Activated CD8-positive, alpha-beta memory T cell treated with anti-CD3 and anti-CD28 coated beads for 4 hours (primary cell): ENCODE data around the gene LDHAL6B.
A peak's percentile ranks its signal among the peaks of the same experiment; 100 is the strongest.

Experiments used
- DNase-seq, 2 donors: peaks; one replicate each; pipeline ENCODE4 v3.0.0-alpha.2; 2020; ENCODE audit warnings: low read depth in 2 of 2

Gene LDHAL6B

GRCh38 chr15:59251001-59251845, 44.6 kb downstream of the LDHAL6B start:
- no peak for DNase-seq

GRCh38 chr15:59252137-59252536, 45.5 kb downstream of the LDHAL6B start:
- no peak for DNase-seq

- DNase-seq: peak in 1 of 2 donors; percentile 9
Observed at GRCh38 chr15:59255680-59256336, 49.2 kb downstream of the LDHAL6B start.

- DNase-seq: no peak
Observed at GRCh38 chr15:59256482-59256881, 49.8 kb downstream of the LDHAL6B start.

GRCh38 chr15:59257140-59257539, 50.5 kb downstream of the LDHAL6B start:
- no peak for DNase-seq
